ENCODE measurements around the gene USP44. TPM values are rescaled to one million over a fixed set of nuclear protein-coding genes. Genes with fewer than 3 reads are reported as not detected.
"Not testable (repeated sequence)": the region's sequence is repeated elsewhere in the genome, so short reads cannot be mapped to it uniquely, and the experiment has no call there.

Gene USP44
- polyA plus RNA-seq, 3 donors from 2014 or later, result 0.35 to 1.9 (median 1.4) TPM

GRCh38 chr12:95482564-95482963 lies 68.7 kb downstream of the USP44 start:
- H3K27me3 Mint-ChIP-seq (ENCODE audit: low read depth in 3 of 3); H3K27ac Mint-ChIP-seq; DNase-seq; H3K9me3 Mint-ChIP-seq; H3K4me3 Mint-ChIP-seq: not testable (repeated sequence)
- Mint-ChIP-seq H3K36me3 (peaks cover 10 to 33% (median 21%) of the 10 kb centered on the region in 3 donors), H3K4me1 (peaks cover 29 to 50% of the 10 kb centered on the region in 2 donors)

- Mint-ChIP-seq H3K36me3 (peaks cover 9 to 26% (median 19%) of the 10 kb centered on the region in 3 donors), H3K4me1 (peaks cover 29 to 50% of the 10 kb centered on the region in 2 donors), H3K27ac (no peak overlapping the region), H3K4me3 (no peak overlapping the region), H3K27me3 (ENCODE audit: low read depth in 3 of 3) (peaks cover 0 to 2% (median 2%) of the 10 kb centered on the region in 3 donors), H3K9me3 (no peaks in the 10 kb centered on the region)
- no peak for DNase-seq
Measured at GRCh38 chr12:95481888-95482287, 69.4 kb downstream of the USP44 start.

GRCh38 chr12:95481072-95481471 lies 70.2 kb downstream of the USP44 start:
- Mint-ChIP-seq H3K27ac (peak overlapping the region in 2 of 6 donors; percentile 34 to 60), H3K27me3 (ENCODE audit: low read depth in 3 of 3) (peaks cover 0 to 2% (median 2%) of the 10 kb centered on the region in 3 donors), H3K4me3 (no peak overlapping the region), H3K36me3 (peaks cover 14 to 21% (median 16%) of the 10 kb centered on the region in 3 donors), H3K4me1 (peaks cover 32 to 57% of the 10 kb centered on the region in 2 donors), H3K9me3 (no peaks in the 10 kb centered on the region)
- no peak for DNase-seq

- no peak overlapping the region for H3K4me3 Mint-ChIP-seq
- H3K9me3 Mint-ChIP-seq, result no peaks in the 10 kb centered on the region
- H3K27me3 Mint-ChIP-seq (ENCODE audit: low read depth in 3 of 3), result peaks cover 0 to 2% (median 2%) of the 10 kb centered on the region in 3 donors
- DNase-seq, result no peak
- H3K27ac Mint-ChIP-seq, result no peak overlapping the region
- peaks cover 40 to 66% of the 10 kb centered on the region in 2 donors for H3K4me1 Mint-ChIP-seq
- peaks cover 16 to 25% (median 18%) of the 10 kb centered on the region in 3 donors for H3K36me3 Mint-ChIP-seq
Measured at GRCh38 chr12:95480230-95480629, 71.0 kb downstream of the USP44 start.

- H3K27ac Mint-ChIP-seq, result peak overlapping the region; percentile 97 to 100 (median 98)
- peaks cover 2 to 7% (median 2%) of the 10 kb centered on the region in 3 donors for H3K27me3 Mint-ChIP-seq (ENCODE audit: low read depth in 3 of 3)
- H3K36me3 Mint-ChIP-seq, result peaks cover 12 to 17% (median 15%) of the 10 kb centered on the region in 3 donors
- DNase-seq, result no peak
- H3K4me1 Mint-ChIP-seq, result peaks cover 49 to 65% of the 10 kb centered on the region in 2 donors
- H3K4me3 Mint-ChIP-seq, result peak overlapping the region; percentile 100
- H3K9me3 Mint-ChIP-seq, result no peaks in the 10 kb centered on the region
Measured at GRCh38 chr12:95474660-95474958, 76.7 kb downstream of the USP44 start.

GRCh38 chr12:95473884-95474659 lies 77.2 kb downstream of the USP44 start, which contains the start of gene METAP2:
METAP2 (plus strand) TSS chr12:95474152; CDS start chr12:95474180, 28 bp downstream.
- Mint-ChIP-seq H3K4me3 (peak within 1 kb of the TSS; percentile 100), H3K9me3 (no peaks in the 10 kb centered on the region), H3K27me3 (ENCODE audit: low read depth in 3 of 3) (peaks cover 2 to 7% (median 3%) of the 10 kb centered on the region in 3 donors), H3K4me1 (peaks cover 46 to 60% of the 10 kb centered on the region in 2 donors), H3K27ac (peak within 1 kb of the TSS; percentile 97 to 100 (median 98)), H3K36me3 (peaks cover 10 to 16% (median 12%) of the 10 kb centered on the region in 3 donors)
- peak; percentile 82 to 85 (median 82) for DNase-seq

GRCh38 chr12:95473231-95473883 lies 77.9 kb downstream of the USP44 start:
- Mint-ChIP-seq H3K36me3 (peaks cover 5 to 13% (median 7%) of the 10 kb centered on the region in 3 donors), H3K4me1 (peaks cover 42 to 54% of the 10 kb centered on the region in 2 donors), H3K27me3 (ENCODE audit: low read depth in 3 of 3) (peaks cover 2 to 7% (median 4%) of the 10 kb centered on the region in 3 donors), H3K9me3 (no peaks in the 10 kb centered on the region), H3K27ac (peak overlapping the region; percentile 97 to 100 (median 98)), H3K4me3 (peak overlapping the region; percentile 100)
- DNase-seq, result peak; percentile 30 to 36 (median 35)

GRCh38 chr12:95470300-95470699 lies 81.0 kb downstream of the USP44 start:
- peaks cover 0 to 4% (median 0%) of the 10 kb centered on the region in 3 donors for H3K36me3 Mint-ChIP-seq
- peaks cover 2 to 7% (median 4%) of the 10 kb centered on the region in 3 donors for H3K27me3 Mint-ChIP-seq (ENCODE audit: low read depth in 3 of 3)
- H3K27ac Mint-ChIP-seq, result no peak overlapping the region
- no peak overlapping the region for H3K4me3 Mint-ChIP-seq
- no peak for DNase-seq
- no peaks in the 10 kb centered on the region for H3K9me3 Mint-ChIP-seq
- H3K4me1 Mint-ChIP-seq, result peaks cover 27 to 31% of the 10 kb centered on the region in 2 donors

Other genes with a start within 250 kb of the USP44 start
- gene METAP2, start 77.3 kb downstream of the USP44 start, polyA plus RNA-seq, result 10 to 100 TPM; 26.8 to 47.5 (median 35.3) TPM
- not detected for gene NTN4, start 239.3 kb upstream of the USP44 start, polyA plus RNA-seq